CD4-positive, alpha-beta T cell treated with Interleukin-4 for 1 hour (primary cell): ENCODE results near the gene ZBTB7B.
A peak's percentile ranks its signal among the peaks of the same experiment; 100 is the strongest.

Experiments
- DNase-seq, 2 donors: peaks; one replicate each; pipeline ENCODE4 v3.0.0-alpha.2; 2020 to 2022

Gene ZBTB7B

DNA sequence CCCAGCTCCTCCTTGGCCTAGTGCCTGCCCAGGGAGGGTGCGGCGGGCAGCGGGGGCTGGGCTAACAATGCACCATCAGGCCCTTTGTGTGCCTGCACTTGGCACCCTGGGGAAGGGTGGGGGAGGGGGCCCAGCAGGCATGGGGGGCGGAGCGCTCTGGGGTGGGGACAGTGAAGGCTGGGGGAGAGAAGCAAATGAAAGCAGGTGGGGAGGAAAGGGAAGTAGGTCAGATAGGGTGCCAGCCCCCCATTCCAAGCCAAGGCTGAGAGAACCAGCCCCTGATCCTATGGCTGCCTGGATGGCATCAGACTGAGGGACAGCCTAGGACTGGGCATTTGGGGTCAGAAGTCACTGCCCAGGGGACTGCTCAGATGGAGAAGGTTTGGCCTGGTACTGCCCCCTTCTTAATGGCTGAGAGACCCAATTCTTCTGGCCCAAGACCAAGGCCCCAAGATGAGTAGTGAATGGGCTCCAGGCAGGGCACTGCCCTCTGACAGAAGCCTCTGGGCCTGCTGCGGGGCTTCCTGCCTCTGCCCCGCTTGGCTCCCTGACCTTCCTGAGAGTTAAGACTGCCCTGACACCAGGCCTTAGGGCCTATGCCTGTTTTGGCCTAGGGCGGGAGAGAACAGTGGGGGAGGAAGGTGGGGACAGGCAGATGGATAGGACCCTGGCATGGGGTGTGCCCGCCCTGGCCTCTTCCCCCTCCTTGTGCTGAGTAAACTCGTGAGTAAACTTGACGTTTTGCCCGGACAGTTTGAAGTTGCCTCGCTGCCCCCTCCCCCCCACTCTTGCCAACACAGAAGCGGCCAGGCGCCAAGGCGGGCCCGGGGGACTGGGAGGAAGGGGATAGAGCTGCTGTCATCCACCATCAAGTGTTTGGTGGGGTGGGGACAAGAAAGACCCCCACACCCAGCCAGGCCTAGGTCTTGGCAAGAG, 2.7 kb downstream of the ZBTB7B start:
- DNase-seq = peak; percentile 45 to 54

DNA sequence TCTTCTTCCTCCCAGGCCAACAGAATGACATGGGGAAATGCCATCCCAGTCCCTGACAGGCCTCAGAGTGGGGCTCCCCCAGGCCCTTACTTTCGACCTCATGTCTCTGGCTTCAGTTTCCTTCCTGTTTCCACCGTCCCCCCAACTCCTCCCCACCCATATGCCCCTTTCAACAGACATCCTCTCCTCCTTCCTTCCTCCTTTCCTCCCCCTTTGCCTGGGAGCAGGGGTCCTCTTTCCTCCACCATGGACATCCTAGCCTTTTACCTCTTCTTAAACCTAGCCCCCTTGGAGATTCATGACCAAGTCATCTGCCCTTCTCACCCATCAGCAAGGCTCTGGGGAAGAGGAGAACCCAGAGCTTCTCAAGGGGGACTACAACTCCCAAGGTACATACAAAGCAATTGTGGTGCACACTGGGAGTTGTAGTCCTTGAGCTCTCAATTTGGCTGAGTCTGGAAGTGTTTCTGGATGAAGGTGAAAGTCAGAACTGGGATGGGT, 4.0 kb downstream of the ZBTB7B start:
- peak; percentile 55 to 67 for DNase-seq

DNA sequence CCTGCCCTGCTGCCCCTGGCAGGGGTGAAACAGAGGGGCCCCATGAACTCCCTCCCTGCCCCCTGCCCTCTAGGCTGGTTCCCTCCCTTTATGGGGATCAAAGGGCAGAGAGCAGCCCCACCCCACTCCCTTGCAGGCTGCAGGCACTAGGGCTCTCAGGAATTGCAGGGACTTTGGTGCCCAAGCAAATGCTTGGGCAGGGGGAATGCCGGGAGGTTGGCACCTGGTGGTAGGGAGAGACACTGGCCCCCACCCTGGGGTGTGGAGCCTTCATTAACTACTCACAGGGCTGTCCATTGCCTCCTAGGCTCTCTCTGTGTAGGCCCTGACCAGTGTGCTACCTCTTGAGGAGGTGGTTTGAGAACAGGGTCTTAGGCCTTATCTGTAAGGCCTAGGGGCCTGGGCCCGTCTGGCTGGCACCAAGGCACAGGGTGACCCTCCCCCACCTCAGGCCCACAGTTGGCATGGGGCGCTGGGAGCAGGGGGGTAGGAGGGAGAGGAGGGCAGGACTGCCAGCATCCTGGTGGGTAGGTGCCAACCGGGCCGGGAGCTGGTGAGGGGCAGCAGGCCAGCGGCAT, 4.7 kb downstream of the ZBTB7B start:
- DNase-seq = no peak

DNA sequence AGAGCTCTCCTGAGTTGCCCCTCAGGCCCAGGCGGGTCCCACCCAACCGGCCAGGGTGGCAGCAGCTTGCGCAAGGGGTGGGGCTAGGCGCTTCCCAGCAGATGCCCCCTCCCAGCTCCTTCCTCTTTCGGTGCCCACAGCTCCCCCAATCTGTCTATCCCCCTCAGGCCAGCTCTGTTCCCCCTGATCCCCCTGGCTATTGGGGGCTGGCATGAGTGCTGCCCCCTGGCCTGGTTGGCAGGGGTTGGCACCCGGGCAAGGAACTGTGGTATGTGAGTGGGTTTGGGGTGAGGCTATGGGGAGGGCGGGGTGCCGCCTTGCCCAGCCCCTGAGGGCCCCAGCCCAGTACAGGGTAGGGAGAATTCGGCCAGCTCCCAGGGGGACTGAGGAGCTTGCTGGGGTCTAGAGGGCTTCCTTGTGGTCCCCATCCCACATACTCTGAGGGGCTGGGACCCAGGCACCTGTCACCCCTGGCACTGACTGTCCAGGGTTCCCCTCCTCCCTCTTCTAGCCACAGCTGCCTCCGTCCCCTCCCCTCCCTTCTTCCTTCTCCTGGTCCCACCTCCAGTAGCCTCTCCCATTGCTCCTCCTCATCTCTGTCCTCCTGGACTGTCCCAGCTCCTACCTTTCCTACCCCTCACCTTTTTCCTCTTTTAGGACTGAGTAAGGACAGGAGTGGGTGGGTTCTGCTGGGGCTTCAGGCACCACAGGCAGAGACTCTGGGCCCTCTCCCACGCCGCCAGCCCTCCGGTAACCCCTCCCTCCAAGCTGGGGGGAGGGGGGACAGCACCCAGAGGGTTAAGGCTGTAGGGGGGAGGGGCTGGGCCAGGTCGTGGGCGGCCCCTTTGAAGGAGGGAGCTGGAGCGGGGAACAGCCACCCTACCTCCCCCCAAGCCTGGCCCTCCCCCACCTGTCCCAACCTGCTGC, 5.7 kb downstream of the ZBTB7B start:
- no peak for DNase-seq

DNA sequence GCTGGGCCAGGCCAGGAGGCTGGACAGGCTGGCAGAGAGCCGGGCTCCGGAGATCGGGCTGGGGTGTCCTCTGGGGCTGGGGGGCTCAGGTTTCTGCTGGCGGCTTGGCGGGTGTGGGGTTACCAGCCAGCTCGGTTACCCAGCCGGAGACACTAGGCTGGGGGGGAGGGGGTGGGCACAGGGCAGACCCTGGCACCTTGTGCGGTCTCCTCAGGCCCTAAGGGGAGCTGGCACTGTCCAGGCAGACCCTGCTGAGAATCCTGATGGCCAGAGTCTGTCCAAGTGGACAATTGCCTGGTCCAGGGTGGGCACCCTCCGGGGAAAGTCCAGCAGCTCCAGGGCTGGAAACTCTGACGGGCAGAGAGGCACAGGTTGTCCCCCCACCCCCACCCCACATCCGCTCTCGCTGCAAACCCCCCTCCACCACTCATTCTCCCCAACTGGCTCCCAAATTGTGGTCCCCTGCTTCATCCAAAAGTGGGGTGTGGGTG, 6.7 kb downstream of the ZBTB7B start:
- DNase-seq = no peak

DNA sequence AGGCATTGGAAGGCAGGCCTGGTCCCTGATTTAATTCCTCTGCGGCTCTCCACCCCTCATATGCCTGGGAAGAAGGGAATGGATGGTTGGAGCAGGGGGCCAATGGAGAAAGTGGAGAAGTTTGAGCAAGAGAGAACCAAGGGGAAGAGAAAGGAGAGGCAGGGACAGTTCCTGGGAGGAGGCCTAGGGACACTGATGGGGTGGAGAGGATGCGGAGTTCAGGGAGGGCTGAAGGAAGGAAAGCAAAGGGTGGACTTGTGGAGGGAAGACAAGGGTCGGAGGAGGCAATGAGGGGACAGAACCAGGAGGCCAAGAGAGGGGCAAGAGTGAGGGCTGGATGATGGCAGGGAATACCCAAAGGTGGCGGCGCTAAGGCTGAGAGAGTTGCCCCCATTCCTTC, 7.1 kb downstream of the ZBTB7B start:
- DNase-seq = no peak

DNA sequence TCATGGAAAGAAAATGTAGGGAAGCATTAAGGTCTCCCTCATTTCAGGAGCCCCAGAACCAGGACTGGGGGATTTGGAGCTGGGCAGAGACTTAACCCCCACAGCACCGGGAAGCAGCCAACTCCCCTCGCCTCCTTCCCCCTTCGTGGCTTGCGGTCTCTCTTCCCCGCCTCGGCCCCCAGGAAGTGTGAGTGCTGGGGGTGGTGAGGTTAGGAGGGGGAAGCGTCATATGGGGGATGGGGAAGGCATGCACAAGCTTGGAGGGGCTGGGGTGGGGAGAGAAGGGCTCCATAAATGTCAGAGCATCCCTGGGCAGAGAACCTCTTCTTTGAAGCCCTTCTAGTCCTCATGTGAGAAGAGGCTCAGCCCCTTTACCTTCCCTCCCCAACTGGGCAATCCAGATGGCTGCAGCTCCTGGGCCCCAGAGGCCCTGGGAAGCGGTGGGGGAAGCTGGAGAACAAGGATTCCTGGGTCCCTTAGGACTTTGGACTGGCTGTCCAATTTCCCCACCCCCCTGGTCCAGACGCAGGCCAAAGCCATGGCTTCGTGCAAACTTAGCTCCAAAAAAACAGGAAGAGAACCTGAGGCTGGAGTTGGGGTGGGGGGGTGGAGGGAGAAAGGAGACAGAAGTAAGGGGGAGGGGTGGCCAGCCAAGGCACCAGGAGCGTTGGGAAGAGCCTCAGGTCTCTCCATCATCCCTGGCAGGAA, 7.8 kb downstream of the ZBTB7B start:
- no peak for DNase-seq

DNA sequence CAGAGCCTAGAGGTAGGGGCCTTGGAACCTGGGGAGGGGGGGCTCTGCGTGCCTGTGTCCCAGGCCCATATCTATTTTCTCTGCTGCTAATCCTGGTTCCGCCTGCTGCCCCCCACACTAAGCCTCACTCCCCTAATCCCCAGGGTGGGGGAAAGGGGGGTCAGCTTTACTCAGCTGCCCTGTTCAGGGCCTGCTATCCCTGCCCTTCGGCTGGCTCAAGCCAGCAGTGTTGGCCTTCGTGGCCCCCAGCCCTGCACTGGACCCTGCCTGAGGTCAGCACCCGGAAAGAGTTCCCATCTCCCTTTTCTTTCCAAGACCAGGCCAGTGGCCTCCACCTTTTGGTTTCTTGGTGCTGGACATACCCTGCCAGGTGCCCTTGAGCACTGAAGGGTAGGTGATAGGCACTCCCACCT, 8.4 kb downstream of the ZBTB7B start:
- no peak for DNase-seq

DNA sequence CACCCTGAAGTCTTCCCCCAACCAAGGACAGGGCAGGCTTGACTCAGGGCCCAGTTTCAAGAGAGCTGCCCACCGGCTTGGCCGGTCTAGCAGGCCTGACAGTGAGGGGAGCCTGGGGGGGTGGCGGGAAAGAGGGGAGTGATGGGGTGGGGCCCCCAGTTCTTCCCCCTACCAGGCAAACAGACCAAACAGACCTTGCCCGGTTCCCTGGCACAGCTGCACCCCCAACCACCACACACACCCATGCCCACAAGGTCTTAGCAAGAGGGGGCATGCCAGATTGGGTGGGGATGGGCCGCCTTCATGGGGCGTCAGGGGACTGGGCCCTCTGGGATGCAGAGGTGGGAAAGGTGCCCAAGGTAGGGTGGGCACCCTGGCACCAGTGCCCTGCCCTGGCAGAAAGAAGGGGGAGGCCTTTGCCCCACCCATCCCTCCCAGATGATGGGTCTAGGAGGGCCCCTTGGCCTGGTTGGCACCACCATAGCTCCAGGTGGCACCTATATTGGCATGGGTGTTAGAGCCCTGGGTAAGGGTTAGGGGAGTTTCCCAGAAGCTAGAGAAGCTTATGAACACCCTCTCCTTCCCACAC, 8.9 kb downstream of the ZBTB7B start:
- DNase-seq = no peak

DNA sequence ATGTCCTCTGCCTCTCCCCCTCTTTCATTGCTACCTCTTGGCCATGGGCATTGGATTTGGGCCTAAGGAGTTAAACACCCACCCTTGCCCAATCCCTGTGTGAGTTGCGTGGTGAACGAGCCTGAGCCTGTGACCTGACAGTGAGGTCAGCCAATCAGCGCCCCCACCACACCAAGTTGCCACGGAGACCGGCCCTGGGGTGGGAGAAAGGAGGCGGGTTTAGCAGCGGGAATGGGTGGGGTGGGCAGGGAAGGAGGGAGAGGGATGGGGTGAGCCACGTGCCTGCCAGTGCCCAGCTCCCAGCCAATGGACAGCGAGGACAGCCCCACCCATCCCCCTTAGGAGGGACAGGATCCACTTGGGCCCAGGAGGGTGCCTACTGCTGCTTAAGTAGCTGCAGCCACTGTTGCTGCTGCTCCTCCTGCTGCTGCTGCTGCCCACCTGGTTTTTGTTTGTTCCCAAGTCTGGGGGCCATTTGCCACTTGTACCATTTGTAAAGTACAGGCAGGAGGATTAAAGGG, 9.5 kb downstream of the ZBTB7B start:
- peak in 1 of 2 donors; percentile 57 for DNase-seq

DNA sequence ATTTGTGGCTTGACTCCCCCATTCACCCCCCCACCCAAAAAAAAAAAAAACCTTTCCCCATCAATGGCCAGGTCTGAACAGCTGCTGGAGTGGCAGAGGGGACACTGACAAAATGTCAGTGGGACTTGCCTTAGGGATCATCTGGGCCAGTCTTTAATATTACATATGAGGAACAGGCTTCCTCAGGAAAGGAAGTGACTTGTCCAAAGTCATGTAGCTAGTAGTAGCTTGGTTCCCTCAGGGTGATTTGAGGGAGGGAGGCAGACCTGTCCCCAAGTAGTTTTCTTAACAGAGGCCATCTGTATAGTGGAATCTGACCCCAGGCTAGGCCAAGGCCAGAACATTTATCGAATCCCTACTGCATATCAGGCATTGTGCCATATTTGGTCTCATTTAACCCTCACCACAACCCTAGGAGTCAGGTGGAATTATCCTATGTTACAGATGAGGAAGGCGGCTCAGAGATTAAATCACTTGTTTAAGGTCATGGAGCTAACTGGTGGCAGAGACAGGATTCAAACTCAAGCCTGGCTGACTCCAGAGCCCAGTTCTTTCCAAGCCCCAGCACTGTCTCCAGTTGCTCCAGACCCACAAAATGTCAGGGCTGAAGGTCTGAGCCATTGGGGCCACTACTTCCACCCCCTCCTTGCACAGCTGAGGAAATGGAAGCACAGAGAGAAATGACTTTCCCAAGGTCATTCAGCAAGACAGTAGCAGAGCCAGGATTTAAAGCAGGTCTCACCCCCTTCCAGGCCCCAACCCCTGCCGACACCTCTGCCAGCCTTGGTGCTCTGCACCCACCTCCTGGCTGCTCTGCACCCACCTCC, 10.4 kb downstream of the ZBTB7B start:
- no peak for DNase-seq

DNA sequence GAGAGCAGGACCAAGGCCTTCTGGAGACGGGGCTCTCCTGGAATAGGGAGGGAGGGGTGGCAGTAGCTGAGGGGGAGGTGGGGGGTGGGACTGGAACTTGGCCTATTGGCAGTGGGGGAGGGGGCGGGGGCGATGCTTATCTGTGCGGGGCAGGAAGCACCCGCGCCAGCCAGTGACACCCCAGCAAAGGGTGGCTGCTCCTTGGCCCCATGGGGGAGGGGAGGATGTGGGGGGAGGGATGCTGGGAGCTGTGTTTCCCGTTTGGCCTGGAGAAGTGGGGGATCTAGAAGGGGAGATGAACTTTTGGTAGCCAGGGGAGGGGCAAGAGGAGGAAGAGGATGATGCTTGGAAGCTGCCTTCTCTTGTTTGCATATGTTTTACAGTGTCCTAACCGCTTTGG, 11.0 kb downstream of the ZBTB7B start:
- peak in 1 of 2 donors; percentile 46 for DNase-seq

DNA sequence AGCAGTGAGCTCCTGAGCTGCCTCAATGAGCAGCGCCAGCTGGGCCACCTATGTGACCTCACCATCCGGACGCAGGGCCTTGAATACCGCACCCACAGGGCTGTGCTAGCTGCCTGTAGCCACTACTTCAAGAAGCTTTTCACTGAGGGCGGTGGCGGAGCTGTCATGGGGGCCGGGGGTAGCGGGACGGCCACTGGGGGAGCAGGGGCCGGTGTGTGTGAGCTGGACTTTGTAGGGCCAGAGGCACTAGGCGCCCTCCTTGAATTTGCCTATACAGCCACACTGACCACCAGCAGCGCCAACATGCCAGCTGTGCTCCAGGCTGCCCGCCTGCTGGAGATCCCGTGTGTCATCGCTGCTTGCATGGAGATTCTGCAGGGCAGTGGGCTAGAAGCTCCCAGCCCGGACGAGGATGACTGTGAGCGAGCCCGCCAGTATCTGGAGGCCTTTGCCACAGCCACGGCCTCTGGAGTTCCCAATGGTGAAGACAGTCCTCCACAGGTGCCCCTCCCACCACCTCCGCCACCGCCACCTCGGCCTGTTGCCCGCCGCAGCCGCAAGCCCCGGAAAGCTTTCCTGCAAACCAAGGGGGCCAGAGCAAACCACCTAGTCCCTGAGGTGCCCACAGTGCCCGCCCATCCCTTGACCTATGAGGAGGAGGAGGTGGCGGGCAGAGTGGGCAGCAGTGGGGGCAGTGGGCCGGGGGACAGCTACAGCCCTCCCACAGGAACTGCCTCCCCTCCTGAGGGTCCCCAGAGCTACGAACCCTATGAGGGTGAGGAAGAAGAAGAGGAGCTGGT, 12.3 kb downstream of the ZBTB7B start:
- no peak for DNase-seq

DNA sequence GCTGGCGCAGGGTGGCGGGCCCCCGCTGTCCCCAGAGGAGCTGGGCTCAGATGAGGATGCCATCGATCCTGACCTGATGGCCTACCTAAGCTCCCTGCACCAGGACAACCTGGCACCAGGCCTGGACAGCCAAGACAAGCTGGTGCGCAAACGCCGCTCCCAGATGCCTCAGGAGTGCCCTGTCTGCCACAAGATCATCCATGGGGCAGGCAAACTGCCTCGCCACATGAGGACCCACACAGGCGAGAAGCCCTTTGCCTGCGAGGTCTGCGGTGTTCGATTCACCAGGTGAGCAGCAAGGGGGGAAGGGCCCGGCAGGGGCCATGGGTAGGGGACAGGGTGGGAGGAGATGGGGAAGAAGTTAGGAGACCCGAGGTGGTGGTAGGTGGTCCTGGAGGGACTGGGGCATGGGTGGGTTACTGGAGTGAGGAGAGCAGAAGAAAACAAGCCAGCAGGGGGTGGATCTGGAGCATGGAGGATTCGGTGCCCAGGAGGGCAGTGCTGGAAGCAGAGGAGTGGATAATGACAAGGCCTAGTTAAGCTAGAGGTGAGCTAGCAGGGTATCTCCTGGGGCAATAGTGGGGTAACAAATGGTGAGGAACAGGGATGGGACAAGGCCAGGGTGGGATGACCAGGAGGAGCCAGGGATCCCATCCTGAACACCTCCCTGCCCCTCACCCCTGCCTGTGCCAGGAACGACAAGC, 13.1 kb downstream of the ZBTB7B start:
- no peak for DNase-seq

DNA sequence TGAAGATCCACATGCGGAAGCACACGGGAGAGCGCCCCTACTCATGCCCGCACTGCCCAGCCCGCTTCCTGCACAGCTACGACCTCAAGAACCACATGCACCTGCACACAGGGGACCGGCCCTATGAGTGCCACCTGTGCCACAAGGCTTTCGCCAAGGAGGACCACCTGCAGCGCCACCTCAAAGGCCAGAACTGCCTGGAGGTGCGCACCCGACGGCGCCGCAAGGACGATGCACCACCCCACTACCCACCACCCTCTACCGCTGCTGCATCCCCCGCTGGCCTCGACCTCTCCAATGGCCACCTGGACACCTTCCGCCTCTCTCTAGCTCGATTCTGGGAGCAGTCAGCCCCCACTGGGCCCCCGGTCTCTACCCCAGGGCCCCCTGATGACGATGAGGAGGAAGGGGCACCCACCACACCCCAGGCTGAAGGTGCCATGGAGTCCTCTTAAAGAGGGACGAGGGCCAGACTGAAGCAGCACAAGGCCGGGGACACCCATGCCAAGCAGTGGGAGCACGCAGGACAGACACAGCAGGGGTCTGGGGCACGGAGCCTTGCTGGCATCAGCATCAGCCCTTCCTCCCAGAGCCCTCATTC, 13.7 kb downstream of the ZBTB7B start:
- DNase-seq = peak in 1 of 2 donors; percentile 55

DNA sequence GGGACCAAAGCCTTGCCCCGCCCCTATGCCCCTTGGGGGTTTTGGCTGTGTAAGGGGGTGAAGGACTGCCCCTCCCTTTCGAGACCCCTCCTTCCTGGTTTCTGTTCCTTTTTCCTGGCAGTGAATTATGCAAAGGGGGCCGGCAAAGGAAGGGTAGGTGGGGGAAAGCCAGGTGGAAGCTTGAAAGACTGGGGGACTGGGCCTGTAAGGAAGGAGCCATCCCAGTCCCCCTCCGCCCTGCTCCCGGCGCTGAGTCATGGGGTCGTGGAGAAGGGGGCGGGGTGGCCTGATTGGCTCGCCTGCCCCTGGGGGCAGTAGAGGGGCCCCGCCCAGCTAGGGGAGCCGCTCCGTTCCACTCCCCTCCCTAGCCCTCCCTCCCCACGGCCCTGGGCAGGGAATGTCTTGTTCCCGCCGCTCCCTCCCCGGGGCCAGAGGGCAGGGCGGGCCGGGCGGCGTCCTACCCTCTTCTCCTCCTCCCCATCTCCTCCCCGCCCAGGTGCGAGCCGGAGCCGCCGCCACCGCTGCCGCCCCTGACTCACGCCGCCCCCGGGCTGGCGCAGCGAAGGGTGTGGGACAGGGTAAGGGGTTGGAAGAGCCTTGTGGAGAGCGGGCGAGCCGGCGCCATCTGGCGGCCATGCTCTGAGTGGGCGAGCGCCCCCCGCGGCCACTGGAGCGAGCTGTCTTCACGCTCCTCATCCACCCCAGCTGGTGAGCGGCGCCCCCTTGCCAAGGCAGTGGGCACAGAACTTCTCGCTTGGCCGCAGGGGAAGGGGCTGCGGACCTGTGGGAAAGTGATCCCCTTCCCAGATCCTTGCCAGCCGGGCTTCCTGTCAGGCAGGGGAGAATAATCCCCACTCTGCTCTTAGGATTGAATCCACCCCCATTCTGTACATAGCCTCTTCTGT, 14.7 kb downstream of the ZBTB7B start:
- peak; percentile 89 for DNase-seq

DNA sequence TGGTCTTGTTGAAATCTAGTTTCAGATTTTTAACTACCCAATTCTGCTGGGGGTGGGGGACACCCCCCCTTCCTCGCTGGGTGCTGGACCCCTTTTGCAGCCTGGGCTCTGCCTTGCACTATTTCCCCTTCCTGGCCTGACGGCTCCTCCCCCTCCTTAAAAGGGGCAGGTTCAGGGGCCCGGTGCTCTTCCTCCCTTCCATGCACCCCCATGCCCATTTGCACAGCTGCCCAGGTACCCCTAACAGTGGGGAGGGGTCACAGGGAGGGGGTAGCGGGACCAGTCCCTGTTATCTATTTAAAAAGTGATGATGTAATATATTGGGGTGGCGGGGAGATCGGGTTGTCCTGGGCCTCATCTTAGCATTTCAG, 15.3 kb downstream of the ZBTB7B start:
- DNase-seq = no peak
